ENCODE results near the gene IL1F10.
A peak's percentile ranks its signal among the peaks of the same experiment; 100 is the strongest.
"Not testable (repeated sequence)": the region's sequence is repeated elsewhere in the genome, so short reads cannot be mapped to it uniquely, and the experiment has no call there.

Gene IL1F10

GRCh38 chr2:113084249-113085000, 16.7 kb downstream of the IL1F10 start:
- peak; percentile 40 for DNase-seq

- no peak for DNase-seq
Measured at GRCh38 chr2:113085542-113085941, 17.8 kb downstream of the IL1F10 start.

DNA sequence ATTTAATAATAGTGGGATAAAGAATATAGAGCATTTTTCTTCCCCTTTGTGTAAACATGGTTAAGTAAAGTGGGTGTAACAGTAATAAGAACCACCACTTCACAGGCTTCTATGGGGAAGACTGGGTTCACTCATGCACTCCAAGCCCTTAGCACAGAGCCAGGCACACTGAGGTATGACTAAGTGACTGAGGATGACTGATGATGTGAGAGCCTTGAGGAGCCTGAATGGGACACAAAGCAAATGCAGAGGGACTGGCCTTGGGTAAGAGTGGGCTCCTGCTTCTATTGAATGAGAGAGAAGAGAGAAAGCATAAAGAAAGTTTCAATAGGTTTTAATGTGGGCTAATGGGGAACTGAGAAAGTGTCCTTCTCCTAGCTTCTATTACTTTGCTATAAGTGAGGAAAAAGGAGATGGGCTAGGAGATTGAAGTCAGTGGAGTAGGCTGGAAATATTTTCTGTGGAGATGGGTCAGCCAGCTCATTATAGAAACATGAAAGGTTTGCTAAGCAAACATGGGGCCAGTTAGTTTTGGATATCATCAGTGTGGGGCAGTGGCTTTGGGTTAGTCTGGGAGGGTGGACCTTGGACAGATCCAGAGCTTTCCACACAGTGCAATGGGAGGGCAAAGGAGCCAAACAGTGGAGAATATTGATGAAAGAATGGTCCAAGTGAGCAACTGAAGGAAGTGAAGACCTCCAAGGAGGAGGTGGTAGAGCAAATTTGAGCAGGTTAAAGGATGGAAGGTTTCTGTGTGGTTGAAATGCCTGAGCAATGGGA, 20.6 kb downstream of the IL1F10 start:
- DNase-seq, result no peak

DNA sequence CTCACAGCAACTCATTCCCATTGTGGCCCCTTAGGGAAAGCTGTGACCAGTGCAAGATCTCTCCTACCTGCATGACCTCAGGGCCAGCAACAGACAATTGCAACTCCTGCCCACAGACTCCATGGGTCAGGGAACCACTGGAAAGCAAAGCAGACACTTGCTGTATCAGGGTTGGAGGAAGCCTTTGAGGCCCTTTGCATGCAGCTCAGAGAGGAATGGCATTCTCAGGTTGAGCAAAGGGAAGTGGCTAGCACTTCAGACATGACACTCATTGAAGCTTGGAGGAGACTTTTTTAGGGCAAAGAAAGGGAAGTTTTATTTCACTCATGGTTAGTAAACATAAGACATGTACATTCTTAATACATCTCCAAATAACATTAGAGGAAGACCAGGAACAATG, 22.1 kb downstream of the IL1F10 start:
- peak; percentile 55 for DNase-seq

DNA sequence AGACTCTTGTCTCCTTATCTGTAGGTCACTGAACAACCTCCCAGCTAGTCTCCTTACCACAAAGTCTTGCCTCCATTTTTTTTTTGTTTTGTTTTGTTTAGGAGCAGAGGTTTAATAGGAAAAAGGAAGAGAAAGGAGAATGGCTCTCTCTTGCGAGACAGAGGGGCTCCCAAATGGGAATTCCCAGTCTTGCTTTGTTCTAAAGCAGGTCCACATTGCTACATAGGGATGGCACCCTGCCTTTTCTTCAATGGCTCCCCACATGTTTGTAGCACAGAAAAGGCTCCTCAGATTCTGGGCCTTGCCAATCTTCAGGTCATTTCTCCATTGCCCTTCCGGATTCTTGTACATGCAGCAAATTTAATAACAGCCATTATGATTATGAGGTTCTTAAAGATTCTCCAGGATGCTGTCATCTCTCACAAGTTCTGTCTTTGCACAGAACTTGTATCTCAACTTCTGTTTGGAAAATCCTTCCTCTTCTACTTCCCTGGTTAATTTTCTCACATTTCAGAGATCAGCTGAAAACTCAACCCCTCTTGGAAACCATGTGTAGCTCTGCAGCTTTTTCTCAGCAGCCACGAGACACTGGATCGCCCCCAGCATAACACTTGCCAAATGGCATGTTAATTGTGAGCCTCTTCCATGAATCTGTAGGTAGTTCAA, 23.6 kb downstream of the IL1F10 start:
- no peak for DNase-seq

GRCh38 chr2:113092864-113093612, 25.3 kb downstream of the IL1F10 start:
- no peak for DNase-seq

GRCh38 chr2:113093613-113093977, 25.8 kb downstream of the IL1F10 start:
- no peak for DNase-seq

DNA sequence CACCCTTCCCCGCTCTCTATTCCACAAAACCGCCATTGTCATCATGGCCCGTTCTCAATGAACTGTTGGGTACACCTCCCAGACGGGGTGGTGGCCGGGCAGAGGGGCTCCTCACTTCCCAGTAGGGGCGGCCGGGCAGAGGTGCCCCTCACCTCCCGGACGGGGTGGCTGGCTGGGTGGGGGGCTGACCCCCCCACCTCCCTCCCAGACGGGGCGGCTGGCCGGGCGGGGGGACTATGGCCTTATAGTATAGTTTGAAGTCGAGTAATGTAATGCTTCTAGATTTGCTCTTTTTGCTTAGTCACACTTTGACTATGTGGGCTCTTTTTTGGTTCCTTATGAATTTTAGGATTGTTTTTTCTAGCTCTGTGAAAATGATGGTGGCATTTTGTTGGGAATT, 28.5 kb downstream of the IL1F10 start:
- DNase-seq, result not testable (repeated sequence)

GRCh38 chr2:113096842-113097618, 29.3 kb downstream of the IL1F10 start:
- DNase-seq, result peak; percentile 54

GRCh38 chr2:113098041-113098440, 30.3 kb downstream of the IL1F10 start:
- DNase-seq, result peak; percentile 27

DNA sequence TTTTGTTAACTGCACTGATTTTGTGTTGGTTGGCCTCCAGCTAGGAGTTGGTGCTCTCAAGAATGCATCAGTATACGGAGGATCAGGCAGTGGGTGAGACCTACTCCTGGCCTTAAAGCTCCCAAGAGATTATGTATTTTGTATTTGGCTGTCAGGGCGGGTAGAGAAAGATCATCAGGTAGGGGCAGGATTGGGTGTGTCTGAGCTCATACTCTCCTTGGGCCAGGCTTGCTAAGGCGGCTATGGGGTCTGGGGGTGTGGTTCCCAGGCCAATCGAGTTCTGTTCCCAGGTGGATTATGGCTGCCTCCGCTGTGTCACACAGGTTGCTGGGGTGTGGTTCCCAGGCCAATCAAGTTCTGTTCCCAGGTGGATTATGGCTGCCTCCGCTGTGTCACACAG, 30.8 kb downstream of the IL1F10 start:
- no peak for DNase-seq

DNA sequence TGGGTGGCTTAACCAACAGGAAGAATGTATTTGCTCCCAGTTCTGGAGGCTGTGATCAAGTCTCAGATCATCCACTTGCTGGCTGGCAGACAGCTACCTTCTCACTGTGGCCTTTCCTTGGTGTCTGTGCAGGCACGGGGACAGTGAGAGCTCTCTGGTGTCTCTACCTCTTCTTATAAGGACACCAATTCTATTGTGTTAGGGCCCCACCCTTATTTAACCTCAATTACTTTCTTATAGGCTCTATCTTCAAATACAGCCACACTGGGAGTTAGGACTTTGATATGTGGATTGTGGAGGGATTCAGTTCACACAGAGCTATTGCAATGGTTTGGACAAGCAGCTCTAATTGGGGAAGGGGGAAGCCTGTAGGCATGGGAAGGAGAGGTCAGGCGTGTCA, 34.4 kb downstream of the IL1F10 start:
- DNase-seq, result no peak

DNA sequence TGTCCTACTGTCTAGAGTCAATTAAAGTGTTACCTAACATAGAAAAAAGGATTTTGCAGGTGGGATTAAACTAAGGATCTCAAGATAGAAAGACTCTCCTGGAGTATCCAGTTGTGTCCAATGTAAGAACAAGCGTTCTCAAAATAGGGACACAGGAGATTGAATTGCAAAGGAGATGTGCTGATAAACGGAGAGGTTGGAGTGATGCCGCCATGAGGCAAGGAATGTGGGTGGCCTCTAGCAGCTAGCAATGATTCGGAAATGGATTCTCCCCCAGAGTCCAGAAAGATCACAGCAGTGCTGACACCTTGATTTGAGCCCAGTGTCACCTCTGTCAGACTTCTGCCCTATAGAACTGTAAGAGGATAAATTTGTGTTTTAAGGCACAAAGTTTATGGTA, 35.5 kb downstream of the IL1F10 start:
- no peak for DNase-seq

- DNase-seq, result peak; percentile 25
Measured at GRCh38 chr2:113104054-113104611, 36.4 kb downstream of the IL1F10 start.

DNA sequence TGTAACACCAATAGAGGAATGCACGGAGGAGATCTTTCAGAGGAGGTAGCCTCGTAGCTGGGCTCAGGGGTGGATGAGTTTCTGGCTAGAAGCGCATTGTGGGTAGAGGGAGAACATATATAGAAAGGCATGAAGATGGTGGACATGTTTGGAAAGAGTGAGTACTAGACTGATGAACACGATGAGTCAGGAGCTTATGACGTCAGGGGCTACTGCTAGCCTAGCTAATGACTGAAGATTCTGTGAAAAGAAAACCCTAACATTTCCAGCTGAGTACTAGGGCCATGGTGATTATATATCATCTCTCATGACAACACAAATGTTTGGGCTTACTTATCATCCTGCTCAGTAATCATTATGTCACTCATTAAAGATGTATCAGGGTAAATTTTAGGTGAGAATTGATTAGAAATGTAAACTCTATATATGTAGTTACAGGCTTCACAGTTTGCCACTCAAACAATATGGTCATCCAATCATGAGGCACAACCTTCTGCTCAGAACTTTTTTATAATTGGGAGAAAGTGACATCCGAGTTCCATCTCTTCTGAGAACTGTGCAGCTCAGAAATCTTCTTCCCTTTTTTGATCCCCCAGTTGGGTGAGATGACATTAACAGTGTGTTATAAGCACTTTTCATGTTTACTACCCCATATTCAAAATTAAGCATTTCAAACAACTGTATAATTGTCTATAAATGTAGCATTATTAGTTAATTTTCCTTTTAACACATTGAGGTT, 37.4 kb downstream of the IL1F10 start:
- DNase-seq, result peak; percentile 57

- DNase-seq, result no peak
Measured at GRCh38 chr2:113111121-113111520, 43.4 kb downstream of the IL1F10 start.

- DNase-seq, result no peak
Measured at GRCh38 chr2:113111823-113112287, 44.1 kb downstream of the IL1F10 start.

DNA sequence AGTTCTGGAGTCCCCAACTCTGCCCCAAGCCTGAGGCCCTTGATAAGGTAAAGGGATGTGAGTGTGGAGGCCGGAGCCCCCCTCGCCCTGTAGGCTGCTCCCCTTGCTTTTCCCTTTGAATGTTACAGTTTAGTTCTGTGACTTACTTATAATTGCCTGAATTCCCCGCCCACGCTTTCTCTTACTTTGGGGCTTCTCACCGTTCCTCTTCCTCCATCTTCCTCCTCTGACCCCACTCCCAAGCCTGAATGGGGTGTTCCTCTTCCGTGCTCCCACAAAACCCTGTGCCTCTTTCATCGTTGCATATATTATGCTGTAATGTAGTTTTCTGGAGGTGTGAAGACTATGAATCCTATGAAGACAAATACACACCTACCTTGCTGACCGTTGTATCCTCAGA, 44.7 kb downstream of the IL1F10 start:
- no peak for DNase-seq

GRCh38 chr2:113112871-113113270, 45.1 kb downstream of the IL1F10 start:
- no peak for DNase-seq

DNA sequence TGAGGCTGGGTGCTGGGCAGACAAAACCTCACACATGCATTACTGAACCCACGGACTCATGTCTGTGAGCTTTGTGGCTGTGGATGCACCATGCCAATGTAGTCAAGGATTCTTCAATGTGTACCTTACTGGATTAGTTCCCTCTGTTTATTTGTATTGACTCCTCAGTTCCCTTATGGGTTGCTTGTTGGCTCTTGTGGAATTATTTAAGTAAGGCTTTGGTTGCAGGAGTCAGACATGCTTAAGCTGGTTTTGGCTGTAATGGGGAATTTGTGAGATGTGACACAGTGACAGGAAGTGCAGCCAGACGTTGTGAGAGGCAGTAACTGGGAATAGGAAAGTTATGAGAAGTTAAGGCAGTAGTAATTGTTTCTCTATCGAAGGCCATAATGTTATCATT, 46.0 kb downstream of the IL1F10 start:
- no peak for DNase-seq
